Astrocyte of the spinal cord (primary cell): ENCODE data around the gene GSTM3.
A peak's percentile ranks its signal among the peaks of the same experiment; 100 is the strongest.

ENCODE experiments used
- DNase-seq: peaks from one replicate; pipeline ENCODE4 v3.0.0; 2011; ENCODE audit warnings: low read depth, low spot score
- H3K4me3 ChIP-seq: 2 replicates; pipeline ENCODE4 v1.5.1; 2011; ENCODE audit warnings: low read depth, mild to moderate bottlenecking, low read length, moderate library complexity
- CTCF ChIP-seq: IDR thresholded peaks from 2 replicates; pipeline ENCODE4 v1.5.1; 2012; ENCODE audit warnings: low read depth, mild to moderate bottlenecking, low read length, inconsistent platforms
- in situ Hi-C: cut with HindIII; loops from 2 replicates; pipeline ENCODE4 v1.10.0; 2017; ENCODE audit warnings: low sequenced_read_pairs

Gene GSTM3

GRCh38 chr1:109776911-109777310, 36.1 kb upstream of the GSTM3 start:
- in situ Hi-C loops: loop anchor here (10.0 to 25.0 kb wide), 2 partner anchors 132 to 135 kb away; partner anchors contain the start of gene CSF1
- H3K4me3 ChIP-seq: no peak overlapping the region
- peak; percentile 81 for DNase-seq
- TF ChIP-seq CTCF: peak; percentile 94

- H3K4me3 ChIP-seq: no peak overlapping the region
- no peak for DNase-seq
- TF ChIP-seq CTCF: no peak
- in situ Hi-C loops: loop anchor here (10.0 to 25.0 kb wide), 2 partner anchors 132 to 136 kb away; partner anchors contain the start of gene CSF1
These were observed 35.5 kb upstream of the GSTM3 start for GRCh38 chr1:109776206-109776835.

- H3K4me3 ChIP-seq: no peak overlapping the region
- in situ Hi-C loops: loop anchor here (10.0 to 25.0 kb wide), 2 partner anchors 131 to 137 kb away; partner anchors contain the start of gene CSF1
- no peak for DNase-seq
- TF ChIP-seq CTCF: no peak
These were observed 34.6 kb upstream of the GSTM3 start for GRCh38 chr1:109775398-109775797.

- H3K4me3 ChIP-seq: no peak overlapping the region
- no peak for TF ChIP-seq CTCF
- DNase-seq: no peak
- in situ Hi-C loops: loop anchor here (10.0 kb wide), 1 partner anchor 129 kb away; no protein-coding TSS in a partner anchor
These were observed 33.2 kb upstream of the GSTM3 start for GRCh38 chr1:109773900-109774485.

GRCh38 chr1:109773203-109773899, 32.5 kb upstream of the GSTM3 start:
- no peak overlapping the region for H3K4me3 ChIP-seq
- peak; percentile 83 for DNase-seq
- TF ChIP-seq CTCF: peak; percentile 94
- in situ Hi-C loops: loop anchor here (10.0 kb wide), 1 partner anchor 129 kb away; no protein-coding TSS in a partner anchor

- TF ChIP-seq CTCF: no peak
- in situ Hi-C loops: loop anchor here (10.0 kb wide), 1 partner anchor 128 kb away; no protein-coding TSS in a partner anchor
- DNase-seq: no peak
- H3K4me3 ChIP-seq: no peak overlapping the region
These were observed 31.9 kb upstream of the GSTM3 start for GRCh38 chr1:109772658-109773202.
